ENCODE data around the gene ST8SIA1.

- TF ChIP-seq, protein P1, sequence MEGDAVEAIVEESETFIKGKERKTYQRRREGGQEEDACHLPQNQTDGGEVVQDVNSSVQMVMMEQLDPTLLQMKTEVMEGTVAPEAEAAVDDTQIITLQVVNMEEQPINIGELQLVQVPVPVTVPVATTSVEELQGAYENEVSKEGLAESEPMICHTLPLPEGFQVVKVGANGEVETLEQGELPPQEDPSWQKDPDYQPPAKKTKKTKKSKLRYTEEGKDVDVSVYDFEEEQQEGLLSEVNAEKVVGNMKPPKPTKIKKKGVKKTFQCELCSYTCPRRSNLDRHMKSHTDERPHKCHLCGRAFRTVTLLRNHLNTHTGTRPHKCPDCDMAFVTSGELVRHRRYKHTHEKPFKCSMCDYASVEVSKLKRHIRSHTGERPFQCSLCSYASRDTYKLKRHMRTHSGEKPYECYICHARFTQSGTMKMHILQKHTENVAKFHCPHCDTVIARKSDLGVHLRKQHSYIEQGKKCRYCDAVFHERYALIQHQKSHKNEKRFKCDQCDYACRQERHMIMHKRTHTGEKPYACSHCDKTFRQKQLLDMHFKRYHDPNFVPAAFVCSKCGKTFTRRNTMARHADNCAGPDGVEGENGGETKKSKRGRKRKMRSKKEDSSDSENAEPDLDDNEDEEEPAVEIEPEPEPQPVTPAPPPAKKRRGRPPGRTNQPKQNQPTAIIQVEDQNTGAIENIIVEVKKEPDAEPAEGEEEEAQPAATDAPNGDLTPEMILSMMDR (IDR thresholded peaks at IDR 0.05): no peak
- TF ChIP-seq EP300 (IDR thresholded peaks at IDR 0.05) (no peak), POLR2A (IDR thresholded peaks at IDR 0.05) (no peak)
These were observed 91.8 kb downstream of the ST8SIA1 start for GRCh38 chr12:22242726-22243125.

Measured in ovary (tissue), 3 donors.